IMR-90 (cell line): ENCODE data around the gene TSC1. TPM values are rescaled to one million over a fixed set of nuclear protein-coding genes. Genes with fewer than 3 reads are reported as not detected.

Experiments
- ATAC-seq: fragments of 200-7000 bp; cut with Tn5 transposase; 2 replicates; pipeline ENCODE4 v1.9.1; 2020; ENCODE audit warnings: low read depth, mild to moderate bottlenecking, moderate library complexity
- BruUV-seq: library from RNA; stranded (reverse); fragments of 400-500 nt; replicated peaks from 2 replicates; lab custom pipeline; 2021; lab: Mats Ljungman, UMichigan
- CTCF ChIA-PET: fragments of 300-600 bp; formaldehyde crosslinking; extraction: SDS; loops from one replicate; lab custom pipeline; 2021; ENCODE audit warnings: antibody characterized with exemption; lab: Yijun Ruan, JAX
- POLR2A ChIA-PET: fragments of 300-600 bp; sonication (Branson Sonifier 250); formaldehyde crosslinking; loops from one replicate; lab custom pipeline; 2022; ENCODE audit warnings: antibody characterized with exemption; ENCODE audit not compliant: unreplicated experiment; lab: Charles Lee
- DNase-seq: peaks from one replicate; pipeline ENCODE4 v3.0.0; 2013
- H2AFZ ChIP-seq: replicated peaks from 2 replicates; pipeline ENCODE3; 2013; ENCODE audit warnings: low read length, mild to moderate bottlenecking; ENCODE audit not compliant: poor library complexity
- H2AK5ac ChIP-seq: 2 replicates; pipeline ENCODE4 v1.6.1; 2013; ENCODE audit warnings: low read depth, low read length, inconsistent platforms
- H2AK9ac ChIP-seq: replicated peaks from 2 replicates; pipeline ENCODE3; 2013; ENCODE audit warnings: mild to moderate bottlenecking, low read depth, low read length, moderate library complexity; ENCODE audit not compliant: poor library complexity
- H2BK120ac ChIP-seq: 2 replicates; pipeline ENCODE4 v1.6.1; 2013; ENCODE audit warnings: low read depth, low read length, inconsistent platforms
- H2BK15ac ChIP-seq: 3 replicates; pipeline ENCODE4 v1.6.1; 2013; ENCODE audit warnings: low read depth, low read length, inconsistent platforms
- H2BK20ac ChIP-seq: 2 replicates; pipeline ENCODE4 v1.6.1; 2013; ENCODE audit warnings: low read depth, mild to moderate bottlenecking, inconsistent platforms, low read length, moderate library complexity
- H2BK5ac ChIP-seq: 2 replicates; pipeline ENCODE4 v1.6.1; 2013; ENCODE audit warnings: mild to moderate bottlenecking, low read depth, low read length, inconsistent platforms; ENCODE audit not compliant: poor library complexity, severe bottlenecking
- H3K14ac ChIP-seq: replicated peaks from 2 replicates; pipeline ENCODE4 v1.6.1; 2013; ENCODE audit warnings: low read depth, low read length, inconsistent platforms
- H3K18ac ChIP-seq: 2 replicates; pipeline ENCODE4 v1.6.1; 2013; ENCODE audit warnings: low read depth, low read length, control low read depth
- H3K23ac ChIP-seq: 2 replicates; pipeline ENCODE4 v1.6.1; 2013; ENCODE audit warnings: low read depth, low read length, inconsistent platforms
- H3K27ac ChIP-seq: 2 replicates; pipeline ENCODE4 v1.5.1; 2013; ENCODE audit warnings: mild to moderate bottlenecking, control low read depth, low read length; ENCODE audit not compliant: insufficient read depth
- H3K27me3 ChIP-seq: 2 replicates; pipeline ENCODE4 v1.6.1; 2013; ENCODE audit warnings: low read length; ENCODE audit not compliant: control insufficient read depth, insufficient read depth
- H3K36me3 ChIP-seq: 2 replicates; pipeline ENCODE4 v1.6.1; 2013; ENCODE audit warnings: low read length, mixed read lengths; ENCODE audit not compliant: control insufficient read depth, insufficient read depth
- H3K4ac ChIP-seq: 2 replicates; pipeline ENCODE4 v1.6.1; 2013; ENCODE audit warnings: low read depth, low read length, inconsistent platforms
- H3K4me1 ChIP-seq: 2 replicates; pipeline ENCODE4 v1.6.1; 2013; ENCODE audit warnings: low read length, mixed read lengths; ENCODE audit not compliant: control insufficient read depth, insufficient read depth
- H3K4me2 ChIP-seq: 2 replicates; pipeline ENCODE4 v1.6.1; 2013; ENCODE audit warnings: low read depth, mild to moderate bottlenecking, control low read depth, low read length, moderate library complexity
- H3K4me3 ChIP-seq: 2 replicates; pipeline ENCODE4 v1.5.1; 2013; ENCODE audit warnings: low read depth, mild to moderate bottlenecking, control low read depth, low read length, moderate library complexity; ENCODE audit not compliant: insufficient read depth
- H3K56ac ChIP-seq: 2 replicates; pipeline ENCODE4 v1.6.1; 2013; ENCODE audit warnings: low read length, inconsistent platforms; ENCODE audit not compliant: insufficient read depth; ENCODE audit errors: extremely low read depth
- H3K79me1 ChIP-seq, 2 experiments: 2 replicates each; pipeline ENCODE4 v1.6.1; 2013; ENCODE audit warnings: low read length in 2 of 2, inconsistent platforms in 1 of 2, low read depth in 1 of 2
- H3K9ac ChIP-seq: 2 replicates; pipeline ENCODE4 v1.6.1; 2013; ENCODE audit warnings: low read depth, low read length, control low read depth
- H3K9me1 ChIP-seq: 2 replicates; pipeline ENCODE4 v1.6.1; 2013; ENCODE audit warnings: low read length, inconsistent platforms; ENCODE audit not compliant: insufficient read depth
- H3K9me3 ChIP-seq: 2 replicates; pipeline ENCODE4 v1.6.1; 2013; ENCODE audit warnings: low read length; ENCODE audit not compliant: control insufficient read depth, insufficient read depth
- H4K20me1 ChIP-seq: 2 replicates; pipeline ENCODE4 v1.6.1; 2013; ENCODE audit warnings: low read length, inconsistent platforms; ENCODE audit not compliant: insufficient read depth
- H4K5ac ChIP-seq: 2 replicates; pipeline ENCODE4 v1.6.1; 2013; ENCODE audit warnings: mild to moderate bottlenecking, low read depth, low read length, control low read depth
- H4K8ac ChIP-seq, 2 experiments: 2 replicates each; pipeline ENCODE4 v1.6.1; 2013; ENCODE audit warnings: low read depth in 2 of 2, low read length in 2 of 2, control low read depth in 1 of 2, inconsistent platforms in 1 of 2
- H4K91ac ChIP-seq: 2 replicates; pipeline ENCODE4 v1.6.1; 2013; ENCODE audit warnings: low read depth, low read length, inconsistent platforms; ENCODE audit not compliant: insufficient read depth
- CHD1 ChIP-seq: IDR thresholded peaks from 2 replicates; pipeline ENCODE4 v1.6.1; 2012; ENCODE audit warnings: low read depth, low read length, improper control_type of control experiment
- MAZ ChIP-seq: IDR thresholded peaks from 2 replicates; pipeline ENCODE4 v1.6.1; 2012; ENCODE audit warnings: low read depth, mild to moderate bottlenecking, low read length, improper control_type of control experiment, moderate library complexity, borderline replicate concordance
- POLR2A ChIP-seq: IDR thresholded peaks from 2 replicates; pipeline ENCODE4 v1.6.1; 2012; ENCODE audit warnings: mild to moderate bottlenecking, low read depth, low read length
- RFX5 ChIP-seq: IDR thresholded peaks from 2 replicates; pipeline ENCODE4 v1.8.0; 2012; ENCODE audit warnings: low read depth, mild to moderate bottlenecking, low read length, moderate library complexity
- SMC3 ChIP-seq: fragments of 150-350 bp; IDR thresholded peaks from 2 replicates; pipeline ENCODE4 v1.6.1; 2016; ENCODE audit warnings: low read depth, mild to moderate bottlenecking, antibody characterized with exemption, low read length, moderate library complexity
- WGBS, 2 experiments: methylation state at CpG; one replicate each; pipeline versions ENCODE4 v1.1.5 to v1.1.7; 2013; ENCODE audit warnings: missing lambda C conversion rate in 2 of 2; ENCODE audit not compliant: insufficient read length in 1 of 2; ENCODE audit errors: extremely low coverage in 2 of 2; 5-methylcytosine and 5-hydroxymethylcytosine counted together
- dilution Hi-C: fragments of 300-500 bp; cut with HindIII; formaldehyde crosslinking; loops from one replicate; pipeline ENCODE4 v1.14.3; 2018; ENCODE audit warnings: low sequenced_read_pairs; ENCODE audit not compliant: unreplicated experiment
- in situ Hi-C: fragments of 300-500 bp; cut with MboI; formaldehyde crosslinking; loops from 3 replicates; pipeline ENCODE4 v1.14.3; 2019; ENCODE audit warnings: low sequenced_read_pairs, inconsistent platforms, mixed read lengths
- intact Hi-C: fragments of 100-400 bp; cut with micrococcal nuclease; formaldehyde crosslinking; loops from 2 replicates; pipeline ENCODE4 v1.10.0; 2022
- polyA plus RNA-seq, 3 experiments: library from polyadenylated mRNA; depleted of rRNA; stranded (reverse); fragments of >200 nt; gene quantifications; 2 replicates each; pipeline ENCODE4 v1.2.3, GENCODE V29; 2012; ENCODE audit warnings: low replicate concordance in 1 of 3
- total RNA-seq: library from RNA; depleted of rRNA; stranded (reverse); fragments of >200 nt; gene quantifications from 2 replicates; pipeline ENCODE4 v1.2.3, GENCODE V29; 2012
- TF ChIP-seq, protein P1 (sequence below): conservative IDR thresholded peaks from 2 replicates; pipeline ENCODE4 v1.5.1; 2012; ENCODE audit warnings: mild to moderate bottlenecking, low read depth, low read length, improper control_type of control experiment
- TF ChIP-seq, protein P2 (sequence below): fragments of 150-350 bp; IDR thresholded peaks from 2 replicates; pipeline ENCODE4 v1.6.1; 2017; ENCODE audit warnings: mild to moderate bottlenecking, antibody characterized with exemption, low read length, low read depth

Gene TSC1
- total and polyA plus RNA-seq, 2 of the 4 experiments (the other 2 are of a cell fraction), result 25.7 to 56.3 TPM

DNA sequence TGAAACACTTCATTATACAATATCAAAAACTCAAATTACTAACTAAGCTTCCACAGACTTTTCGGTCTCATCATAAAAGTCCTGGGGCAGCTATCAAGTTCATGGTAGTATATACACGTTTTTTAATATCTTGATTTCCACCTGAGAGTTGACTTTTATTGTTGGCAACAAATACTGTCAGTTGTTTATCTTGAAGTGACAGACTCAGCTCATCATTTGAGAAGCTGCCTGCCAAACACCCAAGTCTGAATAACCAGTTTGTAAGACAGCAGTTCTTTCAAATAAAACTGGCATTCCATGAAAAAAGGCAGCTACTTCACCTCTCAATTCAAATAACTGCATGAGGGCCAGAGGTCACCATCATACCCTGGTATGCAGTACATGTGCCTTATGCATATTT, 35.1 kb downstream of the TSC1 start:
- Histone ChIP-seq H3K27ac (no peak overlapping the region), H2BK20ac (no peak overlapping the region), H3K18ac (no peak overlapping the region), H3K4ac (no peak overlapping the region), H2BK120ac (no peak overlapping the region), H2BK5ac (no peak overlapping the region), H3K56ac (no peak overlapping the region), H3K4me1 (no peaks in the 10 kb centered on the region), H2AK9ac (no peak overlapping the region), H2AFZ (no peak overlapping the region), H4K5ac (no peak overlapping the region), H2AK5ac (no peak overlapping the region), H4K8ac (no peak overlapping the region), H3K27me3 (no peaks in the 10 kb centered on the region), H3K9me1 (no peaks in the 10 kb centered on the region), H3K4me2 (no peak overlapping the region), H4K20me1 (no peaks in the 10 kb centered on the region), H3K4me3 (no peak overlapping the region), H3K79me1 (no peaks in the 10 kb centered on the region), H3K23ac (no peak overlapping the region), H3K14ac (no peak overlapping the region), H3K36me3 (peaks cover 35% of the 10 kb centered on the region), H2BK15ac (no peak overlapping the region), H3K9me3 (no peaks in the 10 kb centered on the region), H3K9ac (no peak overlapping the region), H4K91ac (no peak overlapping the region)
- CTCF ChIA-PET, result no interaction called here
- DNase-seq (no peak), ATAC-seq (no peak)
- TF ChIP-seq RFX5, result no peak
- no peak for TF ChIP-seq POLR2A
- TF ChIP-seq MAZ, result no peak
- TF ChIP-seq, protein P1, sequence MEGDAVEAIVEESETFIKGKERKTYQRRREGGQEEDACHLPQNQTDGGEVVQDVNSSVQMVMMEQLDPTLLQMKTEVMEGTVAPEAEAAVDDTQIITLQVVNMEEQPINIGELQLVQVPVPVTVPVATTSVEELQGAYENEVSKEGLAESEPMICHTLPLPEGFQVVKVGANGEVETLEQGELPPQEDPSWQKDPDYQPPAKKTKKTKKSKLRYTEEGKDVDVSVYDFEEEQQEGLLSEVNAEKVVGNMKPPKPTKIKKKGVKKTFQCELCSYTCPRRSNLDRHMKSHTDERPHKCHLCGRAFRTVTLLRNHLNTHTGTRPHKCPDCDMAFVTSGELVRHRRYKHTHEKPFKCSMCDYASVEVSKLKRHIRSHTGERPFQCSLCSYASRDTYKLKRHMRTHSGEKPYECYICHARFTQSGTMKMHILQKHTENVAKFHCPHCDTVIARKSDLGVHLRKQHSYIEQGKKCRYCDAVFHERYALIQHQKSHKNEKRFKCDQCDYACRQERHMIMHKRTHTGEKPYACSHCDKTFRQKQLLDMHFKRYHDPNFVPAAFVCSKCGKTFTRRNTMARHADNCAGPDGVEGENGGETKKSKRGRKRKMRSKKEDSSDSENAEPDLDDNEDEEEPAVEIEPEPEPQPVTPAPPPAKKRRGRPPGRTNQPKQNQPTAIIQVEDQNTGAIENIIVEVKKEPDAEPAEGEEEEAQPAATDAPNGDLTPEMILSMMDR, result no peak
- TF ChIP-seq, protein P2, sequence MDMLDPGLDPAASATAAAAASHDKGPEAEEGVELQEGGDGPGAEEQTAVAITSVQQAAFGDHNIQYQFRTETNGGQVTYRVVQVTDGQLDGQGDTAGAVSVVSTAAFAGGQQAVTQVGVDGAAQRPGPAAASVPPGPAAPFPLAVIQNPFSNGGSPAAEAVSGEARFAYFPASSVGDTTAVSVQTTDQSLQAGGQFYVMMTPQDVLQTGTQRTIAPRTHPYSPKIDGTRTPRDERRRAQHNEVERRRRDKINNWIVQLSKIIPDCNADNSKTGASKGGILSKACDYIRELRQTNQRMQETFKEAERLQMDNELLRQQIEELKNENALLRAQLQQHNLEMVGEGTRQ, result no peak
- no peak for TF ChIP-seq CHD1
- no peak for TF ChIP-seq SMC3
- in situ Hi-C loops, result no loop called here
- intact Hi-C loops, result loop anchor here (10.0 kb wide), 1 partner anchor 495 kb away; the partner anchor contains the start of gene CFAP77
- WGBS, 2 experiments, result no CpG with 5 or more reads among the region's 2 CpGs
- POLR2A ChIA-PET, result no interaction called here
- BruUV-seq, result no TSS peak
- dilution Hi-C loops, result no loop called here
